ENCODE data around the gene ZNF213.

ZNF213 gene

DNA sequence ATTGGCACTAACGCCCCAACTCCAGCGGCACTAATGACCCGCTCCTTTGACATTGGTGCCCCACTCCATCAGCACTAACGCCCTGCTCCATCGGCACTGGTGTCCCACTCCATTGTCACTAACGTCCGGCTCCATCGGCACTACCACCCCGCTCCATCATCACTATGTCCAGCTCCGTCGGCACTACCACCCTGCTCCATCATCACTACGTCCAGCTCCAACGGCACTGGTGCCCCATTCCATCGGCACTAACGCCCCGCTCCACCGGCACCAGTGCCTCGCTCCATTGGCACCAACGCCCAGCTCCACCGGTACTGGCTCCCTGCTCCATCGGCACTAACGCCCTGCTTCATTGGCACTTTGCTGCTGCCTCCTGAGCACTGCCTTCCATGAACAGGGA is 7.5 kb downstream of the ZNF213 start:
- ChIA-PET CTCF (interaction anchor here (11.2 kb wide), 1 partner anchor 11 kb away, joined by 189 read pairs; the partner anchor contains the start of gene ZNF213), POLR2A (no interaction called here)
- DNase-seq (ENCODE audit: extremely low spot score): no peak
- TF ChIP-seq, protein P1, sequence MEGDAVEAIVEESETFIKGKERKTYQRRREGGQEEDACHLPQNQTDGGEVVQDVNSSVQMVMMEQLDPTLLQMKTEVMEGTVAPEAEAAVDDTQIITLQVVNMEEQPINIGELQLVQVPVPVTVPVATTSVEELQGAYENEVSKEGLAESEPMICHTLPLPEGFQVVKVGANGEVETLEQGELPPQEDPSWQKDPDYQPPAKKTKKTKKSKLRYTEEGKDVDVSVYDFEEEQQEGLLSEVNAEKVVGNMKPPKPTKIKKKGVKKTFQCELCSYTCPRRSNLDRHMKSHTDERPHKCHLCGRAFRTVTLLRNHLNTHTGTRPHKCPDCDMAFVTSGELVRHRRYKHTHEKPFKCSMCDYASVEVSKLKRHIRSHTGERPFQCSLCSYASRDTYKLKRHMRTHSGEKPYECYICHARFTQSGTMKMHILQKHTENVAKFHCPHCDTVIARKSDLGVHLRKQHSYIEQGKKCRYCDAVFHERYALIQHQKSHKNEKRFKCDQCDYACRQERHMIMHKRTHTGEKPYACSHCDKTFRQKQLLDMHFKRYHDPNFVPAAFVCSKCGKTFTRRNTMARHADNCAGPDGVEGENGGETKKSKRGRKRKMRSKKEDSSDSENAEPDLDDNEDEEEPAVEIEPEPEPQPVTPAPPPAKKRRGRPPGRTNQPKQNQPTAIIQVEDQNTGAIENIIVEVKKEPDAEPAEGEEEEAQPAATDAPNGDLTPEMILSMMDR (IDR thresholded peaks at IDR 0.05; ENCODE audit: control extremely low read depth, extremely low read depth, low read depth, missing control alignments): no peak

DNA sequence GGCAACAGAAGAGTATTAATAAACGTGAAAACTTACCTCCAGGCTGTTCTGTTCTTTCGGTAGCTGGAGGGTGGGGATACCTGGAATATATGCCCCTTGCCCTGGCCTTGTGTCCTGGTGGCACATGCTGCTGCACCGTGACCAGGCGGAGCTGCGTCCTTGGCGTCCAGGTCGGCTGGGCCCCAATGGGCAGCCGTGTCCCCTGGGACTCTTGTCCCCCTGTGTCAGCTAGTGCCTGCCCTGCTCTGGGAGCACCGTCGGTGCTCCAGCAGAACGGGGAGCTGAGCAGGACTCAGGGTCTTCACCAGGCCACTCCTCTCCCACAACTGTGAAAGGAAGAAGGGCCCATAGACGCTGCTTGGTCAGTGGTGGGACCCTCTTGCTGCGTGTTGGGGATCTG is 7.9 kb downstream of the ZNF213 start:
- DNase-seq (ENCODE audit: extremely low spot score): no peak
- ChIA-PET POLR2A (no interaction called here), CTCF (interaction anchor here (11.2 kb wide), 1 partner anchor 11 kb away, joined by 189 read pairs; the partner anchor contains the start of gene ZNF213)
- TF ChIP-seq, protein P1 (IDR thresholded peaks at IDR 0.05; ENCODE audit: control extremely low read depth, extremely low read depth, low read depth, missing control alignments): no peak

DNA sequence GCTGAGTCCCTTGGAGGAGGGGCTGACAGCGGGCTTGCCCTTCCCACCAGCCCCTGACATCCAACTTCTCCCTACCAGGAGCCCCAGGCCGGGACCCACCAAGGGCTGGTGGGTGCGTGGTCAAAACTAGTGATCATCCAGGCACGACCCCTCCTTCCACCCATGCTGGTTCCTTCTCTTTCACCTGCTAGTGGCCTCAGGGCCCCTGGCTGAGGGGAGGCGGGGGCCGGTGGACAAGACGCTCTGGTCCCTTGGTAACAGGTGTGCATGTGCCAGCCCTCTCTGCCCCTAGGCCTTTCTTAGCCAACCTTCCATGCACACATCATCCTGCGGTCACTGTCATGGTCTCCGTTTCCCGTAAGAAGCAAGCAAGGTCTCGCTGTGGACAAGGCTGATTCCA is 8.4 kb downstream of the ZNF213 start:
- DNase-seq (ENCODE audit: extremely low spot score): no peak
- TF ChIP-seq, protein P1 (IDR thresholded peaks at IDR 0.05; ENCODE audit: control extremely low read depth, extremely low read depth, low read depth, missing control alignments): no peak
- CTCF ChIA-PET: interaction anchor here (11.2 kb wide), 1 partner anchor 12 kb away, joined by 189 read pairs; the partner anchor contains the start of gene ZNF213
- POLR2A ChIA-PET: no interaction called here

DNA sequence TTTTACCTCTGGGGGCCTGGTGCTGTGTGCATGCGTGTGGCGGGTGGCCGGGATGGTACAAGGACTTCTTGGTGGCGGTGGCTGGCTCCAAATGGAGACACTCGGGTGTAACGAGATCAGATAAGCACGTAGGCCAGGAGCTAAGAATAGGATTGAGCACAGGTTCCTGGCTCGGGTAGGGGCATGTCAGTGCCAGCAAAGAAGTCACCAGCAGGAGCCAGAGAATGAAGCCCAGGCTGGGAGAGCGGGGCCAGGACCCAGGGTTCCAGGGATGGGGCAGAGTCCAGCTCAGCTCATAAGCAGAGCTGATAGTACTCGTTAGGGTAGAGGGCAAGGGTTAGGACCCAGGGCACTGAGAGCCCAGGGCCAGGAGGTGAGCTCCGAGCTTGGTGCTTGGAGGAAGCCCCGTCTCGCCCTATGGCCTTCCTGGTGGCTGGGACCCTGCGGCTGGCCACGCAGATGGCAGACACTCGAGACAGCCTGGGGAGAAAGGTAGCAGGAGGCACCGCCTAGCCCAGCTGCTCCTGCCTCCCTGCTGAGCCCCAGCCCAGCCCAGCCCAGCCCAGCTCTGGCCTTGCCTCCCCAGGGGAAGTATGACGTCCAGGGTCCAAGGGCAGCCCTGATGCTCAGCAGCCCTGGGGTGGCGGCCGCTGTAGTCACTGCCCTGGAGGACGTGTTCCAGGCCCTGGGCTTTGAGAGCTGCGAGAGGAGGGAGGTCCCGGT is 8.9 kb downstream of the ZNF213 start:
- TF ChIP-seq, protein P1 (IDR thresholded peaks at IDR 0.05; ENCODE audit: control extremely low read depth, extremely low read depth, low read depth, missing control alignments): no peak
- ChIA-PET CTCF (interaction anchor here (11.2 kb wide), 1 partner anchor 12 kb away, joined by 189 read pairs; the partner anchor contains the start of gene ZNF213), POLR2A (interaction anchor here (0.6 kb wide), 1 partner anchor 9 kb away, joined by 3 read pairs; the partner anchor contains the start of gene ZNF213)
- no peak for DNase-seq (ENCODE audit: extremely low spot score)

DNA sequence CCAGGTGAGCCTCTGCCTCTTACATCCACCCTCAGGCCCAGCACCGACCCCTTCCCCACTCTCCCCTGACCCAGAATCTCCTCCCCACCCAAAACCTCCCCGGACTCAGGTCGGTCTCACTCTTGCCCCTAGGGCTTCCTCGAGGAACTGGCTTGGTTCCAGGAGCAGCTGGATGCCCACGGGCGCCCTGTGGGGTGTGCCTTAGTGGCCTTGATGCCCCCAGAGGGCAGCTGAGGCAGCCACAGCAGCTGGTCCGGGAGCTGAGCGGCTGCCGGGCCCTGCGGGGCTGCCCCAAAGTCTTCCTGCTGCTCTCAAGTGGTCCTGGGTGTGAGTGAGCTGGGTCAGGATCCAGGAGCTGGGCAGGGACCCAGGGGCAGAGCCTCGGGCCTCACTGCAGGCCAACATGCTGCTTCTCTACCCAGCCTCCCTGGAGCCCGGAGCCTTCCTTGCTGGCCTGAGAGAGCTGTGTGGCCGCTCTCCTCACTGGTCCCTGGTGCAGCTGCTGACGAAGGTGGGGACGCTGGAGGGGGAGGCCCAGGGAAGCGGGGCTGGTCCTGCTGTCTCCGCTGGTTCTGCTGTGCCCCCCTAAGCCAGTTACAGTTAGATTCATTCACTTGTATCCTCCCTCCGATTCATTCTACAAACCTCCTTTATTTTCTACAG is 9.6 kb downstream of the ZNF213 start:
- POLR2A ChIA-PET: interaction anchor here (0.6 kb wide), 1 partner anchor 70 kb away, joined by 3 read pairs; no protein-coding TSS in a partner anchor
- TF ChIP-seq, protein P1 (IDR thresholded peaks at IDR 0.05; ENCODE audit: control extremely low read depth, extremely low read depth, low read depth, missing control alignments): no peak
- DNase-seq (ENCODE audit: extremely low spot score): no peak
- CTCF ChIA-PET: interaction anchor here (11.2 kb wide), 1 partner anchor 13 kb away, joined by 189 read pairs; the partner anchor contains the start of gene ZNF213

DNA sequence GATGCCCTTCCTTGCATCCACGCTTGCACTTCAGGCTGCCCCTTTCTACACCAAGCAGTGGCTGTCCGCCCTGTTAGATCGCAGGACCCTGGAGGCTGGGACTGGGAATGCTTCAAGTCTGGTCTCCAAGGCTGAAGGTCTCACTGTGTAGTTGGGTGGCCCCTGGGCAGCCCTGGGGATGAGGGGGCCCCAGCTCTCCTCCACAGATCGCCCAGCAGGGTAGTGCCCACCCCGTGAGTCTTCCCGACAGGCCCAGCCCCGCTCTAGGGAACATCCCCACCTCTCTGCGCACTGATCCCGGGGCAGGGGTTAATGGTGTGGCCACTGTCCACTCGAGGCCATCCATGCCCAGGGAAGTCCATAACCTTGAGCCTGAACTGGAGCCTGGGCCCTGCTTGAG is 10.3 kb downstream of the ZNF213 start:
- CTCF ChIA-PET: interaction anchor here (1.0 to 11.2 kb wide), 2 partner anchors 14 to 85 kb away, joined by 3 to 189 read pairs; partner anchors contain the start of gene ZNF213
- TF ChIP-seq, protein P1 (IDR thresholded peaks at IDR 0.05; ENCODE audit: control extremely low read depth, extremely low read depth, low read depth, missing control alignments): no peak
- POLR2A ChIA-PET: interaction anchor here (0.6 kb wide), 1 partner anchor 70 kb away, joined by 3 read pairs; no protein-coding TSS in a partner anchor
- DNase-seq (ENCODE audit: extremely low spot score): no peak
